SK-MEL-5 (cell line): ENCODE results near the gene RABL2A. TPM values are rescaled to one million over a fixed set of nuclear protein-coding genes. Genes with fewer than 3 reads are reported as not detected.
"Not testable (repeated sequence)": the region's sequence is repeated elsewhere in the genome, so short reads cannot be mapped to it uniquely, and the experiment has no call there.

Experiments
- DNase-seq: peaks from one replicate; pipeline ENCODE4 v3.0.0-alpha.2; 2016; ENCODE audit warnings: low read depth, low spot score
- in situ Hi-C: cut with HindIII; loops from 2 replicates; pipeline ENCODE4 v1.10.0; 2016; ENCODE audit warnings: low sequenced_read_pairs, high pct_unique_total_duplicates, low pct_unique_long_range_greater_than_20kb
- total RNA-seq: library from RNA; depleted of rRNA; stranded (reverse); fragments of >200 nt; shearing (Covaris generic); gene quantifications from 2 replicates; pipeline ENCODE4 v1.2.3, GENCODE V29; 2014

Gene RABL2A
- total RNA-seq, 1 experiment from 2014 or later = 5.2 TPM

DNA sequence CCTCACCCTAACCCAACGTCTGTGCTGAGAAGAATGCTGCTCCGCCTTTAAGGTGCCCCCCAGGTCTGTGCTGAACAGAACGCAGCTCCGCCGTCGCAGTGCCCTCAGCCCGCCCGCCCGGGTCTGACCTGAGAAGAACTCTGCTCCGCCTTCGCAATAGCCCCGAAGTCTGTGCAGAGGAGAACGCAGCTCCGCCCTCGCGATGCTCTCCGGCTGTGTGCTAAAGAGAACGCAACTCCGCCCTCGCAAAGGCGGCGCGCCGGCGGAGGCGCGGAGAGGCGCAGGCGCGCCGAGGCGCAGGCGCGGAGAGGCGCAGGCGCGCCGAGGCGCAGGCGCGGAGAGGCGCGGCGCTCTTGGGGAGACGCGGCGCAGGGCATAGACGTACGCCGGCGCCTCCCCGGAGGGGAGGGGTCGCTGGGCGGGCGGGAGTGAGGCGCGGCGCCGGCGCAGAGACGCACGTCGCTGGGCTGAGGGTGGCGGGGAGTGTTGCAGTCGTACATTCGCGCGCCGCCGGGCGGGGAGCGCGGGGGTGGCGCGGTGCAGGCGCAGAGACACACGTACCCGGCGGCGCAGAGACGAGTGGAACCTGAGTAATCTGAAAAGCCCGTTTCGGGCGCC lies 23.5 kb upstream of the RABL2A start:
- DNase-seq = peak; percentile 66
- in situ Hi-C loops = not testable (repeated sequence)

DNA sequence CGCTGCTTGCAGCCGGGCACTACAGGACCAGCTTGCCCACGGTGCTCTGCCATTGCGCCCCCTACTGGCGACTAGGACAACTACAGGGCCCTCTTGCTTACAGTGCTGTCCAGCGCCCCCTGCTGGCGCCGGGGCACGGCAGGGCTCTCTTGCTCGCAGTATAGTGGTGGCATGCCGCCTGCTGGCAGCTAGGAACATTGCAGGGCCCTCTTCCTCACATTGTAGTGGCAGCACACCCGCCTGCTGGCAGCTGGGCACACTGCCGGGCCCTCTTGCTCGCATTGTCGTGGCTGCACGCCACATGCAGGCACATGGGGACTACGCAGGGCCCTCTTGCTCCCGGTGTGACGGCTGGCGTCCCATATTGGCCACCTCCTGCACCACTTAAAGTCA lies 23.0 kb upstream of the RABL2A start:
- in situ Hi-C loops = not testable (repeated sequence)
- peak; percentile 76 for DNase-seq

DNA sequence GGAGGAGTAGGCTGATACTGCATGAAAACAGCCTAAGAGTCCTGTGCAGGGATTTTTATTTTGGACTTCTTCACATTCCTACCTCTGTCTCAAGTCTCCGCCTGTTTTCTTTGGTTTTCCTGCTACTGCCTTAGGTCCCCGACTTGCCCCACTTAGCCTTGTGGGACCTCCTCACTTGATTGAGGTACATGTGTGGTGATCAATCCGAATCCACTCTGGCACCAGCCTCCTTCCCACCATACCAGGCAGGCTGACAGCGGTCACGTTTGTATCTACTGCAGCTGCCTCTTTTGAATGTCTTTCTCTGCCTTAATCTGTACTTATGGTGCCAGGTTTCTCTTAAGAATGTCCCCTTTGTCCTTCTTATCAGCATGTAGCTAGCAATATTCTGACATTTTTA lies 22.4 kb upstream of the RABL2A start:
- DNase-seq, in situ Hi-C loops: not testable (repeated sequence)

DNA sequence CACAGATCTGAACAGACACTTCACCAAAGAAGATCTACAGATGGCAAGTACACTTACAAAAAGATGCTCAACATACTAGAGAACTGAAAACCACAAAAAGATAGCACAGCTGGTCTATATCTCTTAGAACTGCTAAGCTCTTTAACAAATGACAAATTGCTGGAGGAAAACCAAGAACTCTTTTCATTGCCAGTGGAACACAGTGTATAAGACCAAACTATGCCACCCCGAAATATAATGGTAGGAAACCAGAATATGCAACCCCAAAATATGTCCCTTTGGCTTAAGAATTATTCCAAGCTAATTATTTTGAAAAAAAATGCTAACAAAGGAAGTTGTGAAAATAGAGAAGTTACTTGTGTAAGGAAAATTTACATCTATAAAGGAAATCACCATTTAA lies 21.0 kb upstream of the RABL2A start:
- not testable (repeated sequence) for DNase-seq

DNA sequence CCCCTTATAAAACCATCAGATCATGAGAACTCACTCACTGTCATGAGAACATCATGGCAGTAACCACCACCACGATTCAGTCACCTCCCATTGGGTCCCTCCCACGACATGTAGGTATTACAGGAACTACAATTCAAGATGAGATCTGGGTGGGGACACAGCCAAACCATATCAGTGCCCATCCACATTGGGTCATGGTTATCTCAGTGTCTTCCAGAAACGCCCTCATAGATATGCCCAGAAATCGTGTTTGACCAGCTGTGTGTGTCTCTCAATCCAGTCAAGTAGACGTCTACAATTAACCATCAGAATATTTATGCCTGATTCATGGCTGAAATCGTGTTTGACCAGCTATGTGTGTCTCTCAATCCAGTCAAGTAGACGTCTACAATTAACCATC lies 17.2 kb upstream of the RABL2A start:
- in situ Hi-C loops, DNase-seq: not testable (repeated sequence)

More for the DNA sequence above, 21.0 kb upstream of the RABL2A start:
- in situ Hi-C loops = not testable (repeated sequence)

DNA sequence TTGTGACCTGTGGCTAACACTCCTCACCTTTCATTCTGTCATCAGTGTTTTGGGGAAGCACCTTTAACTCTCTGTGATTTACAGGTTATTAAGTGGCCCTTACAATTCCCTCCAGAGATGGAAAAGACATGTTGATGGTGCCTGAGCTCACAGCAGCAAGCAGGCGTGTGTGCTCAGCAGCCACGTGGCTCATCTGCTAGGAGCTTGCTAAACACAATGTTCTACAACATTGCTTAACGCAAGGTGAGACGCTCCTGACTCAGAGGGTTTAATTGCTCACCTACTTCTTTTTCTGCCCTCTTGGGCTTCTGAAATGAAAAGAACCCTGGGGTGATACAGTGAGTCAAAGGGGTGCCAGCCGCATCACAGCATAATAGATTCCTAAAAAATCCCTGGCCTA lies 6.1 kb upstream of the RABL2A start:
- in situ Hi-C loops, DNase-seq: not testable (repeated sequence)

DNA sequence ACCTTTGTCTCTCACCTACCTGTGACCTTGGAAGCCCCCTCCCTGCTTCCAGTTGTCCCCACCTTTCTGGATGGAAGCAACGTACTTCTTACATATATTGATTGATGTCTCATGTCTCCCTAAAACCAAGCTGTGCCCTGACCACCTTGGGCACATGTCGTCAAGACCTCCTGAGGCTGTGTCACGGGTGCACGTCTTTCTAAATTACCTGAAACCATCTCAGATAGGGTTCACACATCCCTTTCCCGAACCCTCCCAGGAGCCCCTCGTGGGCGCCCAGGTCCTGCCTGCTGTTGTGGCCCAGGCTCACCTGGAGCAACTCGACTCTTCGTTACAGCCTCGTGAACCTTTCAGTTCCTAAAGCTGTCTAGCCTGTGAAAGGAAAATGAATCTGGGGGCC lies 1.2 kb upstream of the RABL2A start:
- in situ Hi-C loops, DNase-seq: not testable (repeated sequence)

DNA sequence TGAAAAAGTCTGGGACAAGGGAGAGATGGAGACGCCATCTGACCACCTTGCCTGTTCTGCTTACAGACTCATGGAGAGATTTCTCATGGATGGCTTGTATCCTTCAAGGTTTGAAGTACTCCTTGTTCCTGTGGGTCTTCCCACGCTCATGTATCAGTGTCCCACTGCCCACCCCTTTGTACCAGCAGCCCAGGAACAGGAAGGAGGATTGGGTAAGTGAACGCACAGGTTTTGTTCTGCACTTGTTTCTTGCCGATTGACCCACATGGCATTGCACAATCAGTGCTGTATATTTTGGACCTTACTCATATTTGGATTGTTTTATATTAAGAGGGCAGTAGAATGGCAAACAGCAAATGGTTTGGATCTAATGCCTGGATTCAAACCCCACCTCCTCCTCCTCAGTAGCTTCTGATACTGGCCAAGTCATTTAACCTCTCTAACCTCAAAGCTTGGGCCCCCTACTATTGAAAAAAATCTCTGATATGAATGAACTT lies 5.8 kb downstream of the RABL2A start:
- in situ Hi-C loops, DNase-seq: not testable (repeated sequence)

DNA sequence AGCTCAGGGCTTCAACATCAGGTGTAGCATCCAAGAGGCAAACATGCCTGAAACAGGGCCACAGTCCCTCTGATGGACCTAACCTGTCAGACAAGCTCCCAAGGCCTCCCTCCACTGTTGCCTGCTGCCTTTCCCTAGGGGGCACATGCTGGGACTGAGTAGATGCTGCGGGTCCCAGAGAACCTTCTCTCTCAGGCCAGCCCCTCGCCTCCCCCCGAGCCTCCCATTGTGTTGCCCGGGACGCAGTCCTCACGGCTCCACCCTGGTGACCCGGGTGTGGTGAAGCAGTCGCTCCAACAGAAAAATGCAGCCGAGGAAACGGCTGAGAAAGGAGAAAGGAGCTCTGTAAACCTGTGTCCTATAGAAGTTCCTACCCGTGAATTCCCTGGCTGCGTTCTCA lies 8.3 kb downstream of the RABL2A start:
- in situ Hi-C loops, DNase-seq: not testable (repeated sequence)

DNA sequence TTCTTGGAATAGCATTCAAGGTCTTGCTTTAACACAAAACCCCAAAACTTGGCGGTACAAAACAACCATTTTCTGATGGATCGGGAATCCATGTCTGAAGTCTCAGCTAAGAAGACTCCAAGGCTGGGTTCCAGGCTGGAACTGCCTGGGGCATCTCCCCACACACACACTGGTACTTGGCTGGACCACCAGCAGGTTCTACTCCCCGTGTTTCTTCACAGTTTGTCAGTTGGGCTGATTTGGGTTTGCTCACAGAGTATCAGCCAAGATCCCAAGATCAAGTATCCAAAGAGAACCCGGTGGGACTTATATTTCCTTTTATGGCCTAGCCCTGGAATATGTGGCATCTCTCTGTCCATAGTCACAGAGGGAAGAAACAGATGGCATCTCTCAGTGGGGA lies 9.2 kb downstream of the RABL2A start:
- in situ Hi-C loops, DNase-seq: not testable (repeated sequence)

DNA sequence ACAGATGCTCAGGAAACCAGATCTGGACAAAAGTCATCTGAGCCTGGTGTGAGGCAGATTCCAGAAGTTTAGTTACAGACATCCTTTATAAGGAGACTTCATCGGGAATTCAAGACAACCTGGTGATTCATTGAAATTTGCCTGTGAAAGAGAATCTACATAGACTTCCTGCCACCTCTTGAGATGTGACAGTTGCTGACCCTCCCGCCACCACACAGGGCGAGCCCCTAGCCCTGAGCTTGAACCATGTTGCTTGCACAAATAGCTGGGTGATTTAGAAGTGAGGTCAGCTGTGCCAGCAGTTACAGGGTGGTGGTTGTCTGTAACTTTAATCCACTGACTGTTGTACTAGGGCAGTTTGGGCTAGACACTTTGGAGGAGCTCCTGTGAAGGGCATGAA lies 11.0 kb downstream of the RABL2A start:
- DNase-seq, in situ Hi-C loops: not testable (repeated sequence)

DNA sequence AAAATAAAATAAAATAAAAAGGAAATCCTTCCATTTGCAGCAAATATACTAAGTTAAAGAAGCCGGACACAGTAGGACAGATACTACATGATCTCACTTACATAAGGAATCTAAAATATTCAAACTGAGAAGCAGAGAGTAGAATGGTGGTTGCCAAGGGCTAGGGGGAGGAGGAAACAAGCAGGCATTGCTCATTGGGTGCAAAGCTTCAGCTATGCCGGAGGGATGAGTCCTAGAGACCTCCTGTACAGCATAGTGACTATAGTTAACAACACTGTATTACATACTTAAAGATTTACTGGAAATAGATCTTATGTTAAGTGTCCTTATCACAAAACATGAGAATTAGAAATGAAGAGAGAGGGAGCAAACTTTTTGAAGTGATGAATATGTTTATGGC lies 19.2 kb downstream of the RABL2A start:
- DNase-seq, in situ Hi-C loops: not testable (repeated sequence)

DNA sequence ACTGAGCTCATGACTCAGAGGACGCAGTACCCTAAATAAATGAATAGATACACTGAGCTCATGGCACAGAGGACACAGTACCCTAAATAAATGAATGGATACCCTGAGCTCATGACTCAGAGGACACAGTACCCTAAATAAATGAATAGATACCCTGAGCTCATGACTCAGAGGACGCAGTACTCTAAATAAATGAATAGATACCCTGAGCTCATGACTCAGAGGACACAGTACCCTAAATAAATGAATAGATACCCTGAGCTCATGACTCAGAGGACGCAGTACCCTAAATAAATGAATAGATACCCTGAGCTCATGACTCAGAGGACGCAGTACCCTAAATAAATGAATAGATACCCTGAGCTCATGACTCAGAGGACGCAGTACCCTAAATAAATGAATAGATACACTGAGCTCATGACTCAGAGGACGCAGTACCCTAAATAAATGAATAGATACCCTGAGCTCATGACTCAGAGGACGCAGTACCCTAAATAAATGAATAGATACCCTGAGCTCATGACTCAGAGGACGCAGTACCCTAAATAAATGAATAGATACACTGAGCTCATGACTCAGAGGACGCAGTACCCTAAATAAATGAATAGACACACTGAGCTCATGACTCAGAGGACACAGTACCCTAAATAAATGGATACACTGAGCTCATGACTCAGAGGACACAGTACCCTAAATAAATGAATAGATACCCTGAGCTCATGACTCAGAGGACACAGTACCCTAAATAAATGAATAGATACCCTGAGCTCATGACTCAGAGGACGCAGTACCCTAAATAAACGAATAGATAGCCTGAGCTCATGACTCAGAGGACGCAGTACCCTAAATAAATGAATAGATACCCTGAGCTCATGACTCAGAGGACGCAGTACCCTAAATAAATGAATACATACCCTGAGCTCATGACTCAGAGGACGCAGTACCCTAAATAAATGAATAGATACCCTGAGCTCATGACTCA lies 24.1 kb downstream of the RABL2A start:
- DNase-seq, in situ Hi-C loops: not testable (repeated sequence)

DNA sequence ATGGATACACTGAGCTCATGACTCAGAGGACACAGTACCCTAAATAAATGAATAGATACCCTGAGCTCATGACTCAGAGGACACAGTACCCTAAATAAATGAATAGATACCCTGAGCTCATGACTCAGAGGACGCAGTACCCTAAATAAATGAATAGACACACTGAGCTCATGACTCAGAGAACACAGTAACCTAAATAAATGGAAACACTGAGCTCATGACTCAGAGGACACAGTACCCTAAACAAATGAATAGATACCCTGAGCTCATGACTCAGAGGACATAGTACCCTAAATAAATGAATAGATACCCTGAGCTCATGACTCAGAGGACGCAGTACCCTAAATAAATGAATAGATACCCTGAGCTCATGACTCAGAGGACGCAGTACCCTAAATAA lies 25.5 kb downstream of the RABL2A start:
- DNase-seq, in situ Hi-C loops: not testable (repeated sequence)

DNA sequence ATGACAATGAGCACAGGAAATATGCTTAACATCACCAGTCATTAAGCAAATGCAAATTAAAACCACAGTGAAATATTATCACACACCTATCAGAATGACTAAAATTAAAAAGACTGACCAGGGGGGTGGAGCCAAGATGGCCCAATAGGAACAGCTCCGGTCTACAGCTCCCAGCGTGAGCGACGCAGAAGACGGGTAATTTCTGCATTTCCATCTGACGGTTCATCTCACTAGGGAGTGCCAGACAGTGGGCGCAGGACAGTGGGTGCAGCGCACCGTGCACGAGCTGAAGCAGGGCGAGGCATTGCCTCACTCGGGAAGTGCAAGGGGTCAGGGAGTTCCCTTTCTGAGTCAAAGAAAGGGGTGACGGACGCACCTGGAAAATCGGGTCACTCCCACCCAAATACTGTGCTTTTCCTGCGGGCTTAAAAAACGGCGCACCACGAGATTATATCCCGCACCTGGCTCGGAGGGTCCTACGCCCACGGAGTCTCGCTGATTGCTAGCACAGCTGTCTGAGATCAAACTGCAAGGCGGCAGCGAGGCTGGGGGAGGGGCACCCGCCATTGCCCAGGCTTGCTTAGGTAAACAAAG lies 29.1 kb downstream of the RABL2A start:
- in situ Hi-C loops, DNase-seq: not testable (repeated sequence)

DNA sequence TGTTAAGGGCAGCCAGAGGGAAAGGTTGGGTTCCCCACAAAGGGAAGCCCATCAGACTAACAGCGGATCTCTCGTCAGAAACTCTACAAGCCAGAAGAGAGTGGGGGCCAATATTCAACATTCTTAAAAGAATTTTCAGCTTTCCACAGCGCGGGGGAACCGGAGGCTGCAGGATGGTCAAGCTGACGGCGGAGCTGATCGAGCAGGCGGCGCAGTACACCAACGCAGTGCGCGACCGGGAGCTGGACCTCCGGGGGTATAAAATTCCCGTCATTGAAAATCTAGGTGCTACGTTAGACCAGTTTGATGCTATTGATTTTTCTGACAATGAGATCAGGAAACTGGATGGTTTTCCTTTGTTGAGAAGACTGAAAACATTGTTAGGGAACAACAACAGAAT lies 30.7 kb downstream of the RABL2A start:
- DNase-seq, in situ Hi-C loops: not testable (repeated sequence)

DNA sequence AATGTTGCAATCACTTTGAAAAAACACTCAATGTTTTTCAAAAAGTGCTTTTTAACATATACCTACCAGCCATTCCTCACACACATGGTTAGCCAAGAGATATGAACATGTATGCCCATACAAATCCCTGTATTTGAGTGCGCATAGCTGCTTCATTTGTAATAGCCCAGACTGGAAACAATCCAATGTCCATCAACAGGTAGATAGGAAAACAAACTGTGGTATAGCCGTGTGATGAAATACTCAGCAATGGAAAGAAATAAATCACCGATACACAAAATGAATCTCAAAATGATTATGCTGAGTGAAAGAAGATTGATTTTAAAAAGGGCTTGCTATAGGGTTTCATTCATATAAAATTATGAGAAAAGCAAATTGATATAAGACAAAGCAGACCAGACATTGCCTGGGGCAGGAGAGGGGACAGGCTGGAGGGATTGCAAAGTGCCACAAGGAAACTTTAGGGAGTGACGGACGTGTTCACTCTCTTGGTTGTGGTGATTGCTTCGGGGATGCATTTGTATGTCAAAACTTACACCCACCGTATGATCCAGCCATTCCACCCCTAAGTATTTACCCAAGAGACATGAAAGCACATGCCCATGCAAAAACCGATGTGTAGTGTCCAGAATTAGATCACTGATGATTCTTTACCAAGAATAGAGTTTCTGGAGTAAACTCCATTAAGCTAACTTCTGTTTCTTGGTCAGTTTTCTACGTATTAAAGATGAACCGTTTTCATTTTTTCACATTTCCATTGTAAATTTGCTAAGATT lies 36.4 kb downstream of the RABL2A start:
- DNase-seq, in situ Hi-C loops: not testable (repeated sequence)
